HepG2 (cell line): Measurements from ENCODE around the gene ZNRF3. TPM values are rescaled to one million over a fixed set of nuclear protein-coding genes. Genes with fewer than 3 reads are reported as not detected.

Experiments
- CCAR2 ChIP-seq: fragments of 200-400 bp; formaldehyde crosslinking; optimal IDR thresholded peaks from 2 replicates; pipeline ENCODE3; 2018; ENCODE audit warnings: low read depth, mild to moderate bottlenecking, low read length, moderate library complexity
- CHD2 ChIP-seq: IDR thresholded peaks from 2 replicates; pipeline ENCODE4 v1.6.1; 2011; ENCODE audit warnings: low read depth, low read length, improper control_type of control experiment
- ESRRA ChIP-seq: sonication (generic); formaldehyde crosslinking; IDR thresholded peaks from 2 replicates; pipeline ENCODE4 v1.5.1; 2020; ENCODE audit warnings: mild to moderate bottlenecking, low read depth, missing genetic modification reagents
- SCMH1 ChIP-seq: sonication (generic); formaldehyde crosslinking; IDR thresholded peaks from 2 replicates; pipeline ENCODE4 v1.9.0; 2021; ENCODE audit warnings: missing genetic modification reagents, mild to moderate bottlenecking, borderline replicate concordance
- SYNCRIP ChIP-seq: fragments of 200-400 bp; formaldehyde crosslinking; IDR thresholded peaks from 2 replicates; pipeline ENCODE4 v1.6.1; 2018; ENCODE audit warnings: mild to moderate bottlenecking, low read depth, low read length; ENCODE audit not compliant: insufficient read depth
- TCF7 ChIP-seq: sonication (generic); IDR thresholded peaks from 2 replicates; pipeline ENCODE4 v1.6.1; 2016; ENCODE audit warnings: antibody characterized with exemption, low read depth
- THAP7 ChIP-seq: sonication (generic); formaldehyde crosslinking; IDR thresholded peaks from 2 replicates; pipeline ENCODE4 v1.8.1; 2023; ENCODE audit warnings: mild to moderate bottlenecking, missing genetic modification reagents
- ZNF232 ChIP-seq: sonication (generic); formaldehyde crosslinking; IDR thresholded peaks from 2 replicates; pipeline ENCODE4 v1.4.0; 2020; ENCODE audit warnings: missing genetic modification reagents, borderline replicate concordance
- ZNF501 ChIP-seq: sonication (generic); formaldehyde crosslinking; IDR thresholded peaks from 2 replicates; pipeline ENCODE4 v1.5.1; 2020; ENCODE audit warnings: mild to moderate bottlenecking, moderate library complexity, missing genetic modification reagents
- ZNF678 ChIP-seq: sonication (generic); formaldehyde crosslinking; IDR thresholded peaks from 2 replicates; pipeline ENCODE4 v1.4.0; 2020; ENCODE audit warnings: mild to moderate bottlenecking, missing genetic modification reagents
- ZNF784 ChIP-seq: sonication (generic); formaldehyde crosslinking; IDR thresholded peaks from 2 replicates; pipeline ENCODE4 v1.5.1; 2020; ENCODE audit warnings: missing genetic modification reagents, mild to moderate bottlenecking, borderline replicate concordance
- polyA plus RNA-seq, 8 experiments: library from polyadenylated mRNA; depleted of rRNA in 3 of 8; stranded (reverse) in 7 of 8; unstranded in 1 of 8; fragments of >200 nt; fragmentation: Illumina TruSeq in 4 of 8; extraction: Trizol in 4 of 8; gene quantifications; 2 replicates each; pipeline versions ENCODE4 v1.2.1 to v1.2.3, GENCODE V29; 2011 to 2016; ENCODE audit warnings: low read depth in 4 of 8, missing spikeins in 1 of 8, mixed read lengths in 1 of 8; ENCODE audit not compliant: insufficient read depth in 1 of 8
- total RNA-seq, 5 experiments: library from RNA; depleted of rRNA; stranded (reverse); fragments of >200 nt; fragmentation: Illumina TruSeq; extraction: Trizol; gene quantifications; 2 replicates each; pipeline ENCODE4 v1.2.3, GENCODE V29; 2016; ENCODE audit warnings: low read depth in 1 of 5
- TF ChIP-seq, protein P1 (sequence below): sonication (generic); formaldehyde crosslinking; IDR thresholded peaks from 2 replicates; pipeline ENCODE4 v1.4.0; 2020; ENCODE audit warnings: missing genetic modification reagents, borderline replicate concordance
- TF ChIP-seq, protein P2 (sequence below): sonication (generic); formaldehyde crosslinking; IDR thresholded peaks from 2 replicates; pipeline ENCODE4 v1.5.1; 2020; ENCODE audit warnings: mild to moderate bottlenecking, missing genetic modification reagents
- TF ChIP-seq, protein P3 (sequence below): sonication (generic); formaldehyde crosslinking; IDR thresholded peaks from 2 replicates; pipeline ENCODE4 v1.4.0; 2020; ENCODE audit warnings: missing genetic modification reagents
- TF ChIP-seq, protein P4 (sequence below): sonication (generic); formaldehyde crosslinking; IDR thresholded peaks from 2 replicates; pipeline ENCODE4 v1.5.0; 2020; ENCODE audit warnings: mild to moderate bottlenecking, missing genetic modification reagents, borderline replicate concordance

The ZNRF3 gene
- total and polyA plus RNA-seq, 2 of the 13 experiments (the other 11 are each of a cell fraction or from before 2014, with no cell fraction given), result 20.3 to 36.7 TPM

DNA sequence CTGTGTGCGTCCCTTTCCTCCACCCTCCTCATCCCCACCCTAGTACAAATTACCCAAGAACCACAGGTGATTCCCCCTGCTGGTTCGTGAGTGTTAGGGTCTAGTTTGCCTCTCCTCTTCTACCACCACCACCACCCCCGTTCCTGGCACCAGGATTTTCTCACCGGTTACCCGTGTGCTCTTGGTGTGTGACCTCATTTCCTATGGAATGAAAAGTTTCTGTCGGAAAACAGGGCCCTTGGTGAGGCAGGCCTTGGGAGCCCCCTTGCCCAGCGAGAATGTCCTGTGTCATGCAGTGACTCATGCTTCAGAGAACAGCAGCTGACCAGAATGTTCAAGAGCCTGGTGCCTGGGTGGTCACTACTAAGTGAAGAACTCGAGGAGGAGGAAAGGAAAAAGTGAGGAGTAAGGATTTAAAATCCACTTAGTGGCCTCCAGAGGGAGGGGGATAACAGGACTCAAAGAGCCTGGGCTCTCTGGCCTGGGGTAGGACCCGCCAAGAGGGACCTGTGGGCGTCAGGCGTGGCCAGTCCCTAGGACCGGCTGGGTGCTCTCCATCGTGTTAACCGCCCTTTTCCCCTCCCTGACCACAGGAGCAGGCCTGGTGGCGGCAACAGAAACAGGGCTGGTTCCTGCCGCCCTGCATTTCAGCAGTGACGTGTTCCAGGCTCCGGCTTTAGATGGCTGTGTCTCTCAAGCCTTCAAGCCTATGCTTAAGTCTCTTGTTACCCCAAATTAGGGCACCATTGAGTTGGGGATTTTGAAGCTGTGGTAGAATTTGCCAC lies 148.0 kb downstream of the ZNRF3 start (continued):
- TF ChIP-seq CCAR2 (no peak), CHD2 (no peak), ZNF501 (CRISPR knock-in tag) (no peak), ESRRA (CRISPR knock-in tag) (no peak; the same call in 1 of the 2 replicates), SYNCRIP (no peak), SCMH1 (CRISPR knock-in tag) (no peak), ZNF232 (CRISPR knock-in tag) (no peak), ZNF678 (CRISPR knock-in tag) (0 out of 2 replicates have a peak, but pooled peaks have one; percentile 60), ZNF784 (no peak), TCF7 (peak; percentile 68), THAP7 (no peak)
- TF ChIP-seq, protein P1, sequence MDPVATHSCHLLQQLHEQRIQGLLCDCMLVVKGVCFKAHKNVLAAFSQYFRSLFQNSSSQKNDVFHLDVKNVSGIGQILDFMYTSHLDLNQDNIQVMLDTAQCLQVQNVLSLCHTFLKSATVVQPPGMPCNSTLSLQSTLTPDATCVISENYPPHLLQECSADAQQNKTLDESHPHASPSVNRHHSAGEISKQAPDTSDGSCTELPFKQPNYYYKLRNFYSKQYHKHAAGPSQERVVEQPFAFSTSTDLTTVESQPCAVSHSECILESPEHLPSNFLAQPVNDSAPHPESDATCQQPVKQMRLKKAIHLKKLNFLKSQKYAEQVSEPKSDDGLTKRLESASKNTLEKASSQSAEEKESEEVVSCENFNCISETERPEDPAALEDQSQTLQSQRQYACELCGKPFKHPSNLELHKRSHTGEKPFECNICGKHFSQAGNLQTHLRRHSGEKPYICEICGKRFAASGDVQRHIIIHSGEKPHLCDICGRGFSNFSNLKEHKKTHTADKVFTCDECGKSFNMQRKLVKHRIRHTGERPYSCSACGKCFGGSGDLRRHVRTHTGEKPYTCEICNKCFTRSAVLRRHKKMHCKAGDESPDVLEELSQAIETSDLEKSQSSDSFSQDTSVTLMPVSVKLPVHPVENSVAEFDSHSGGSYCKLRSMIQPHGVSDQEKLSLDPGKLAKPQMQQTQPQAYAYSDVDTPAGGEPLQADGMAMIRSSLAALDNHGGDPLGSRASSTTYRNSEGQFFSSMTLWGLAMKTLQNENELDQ (CRISPR knock-in tag), result no peak
- TF ChIP-seq, protein P2, sequence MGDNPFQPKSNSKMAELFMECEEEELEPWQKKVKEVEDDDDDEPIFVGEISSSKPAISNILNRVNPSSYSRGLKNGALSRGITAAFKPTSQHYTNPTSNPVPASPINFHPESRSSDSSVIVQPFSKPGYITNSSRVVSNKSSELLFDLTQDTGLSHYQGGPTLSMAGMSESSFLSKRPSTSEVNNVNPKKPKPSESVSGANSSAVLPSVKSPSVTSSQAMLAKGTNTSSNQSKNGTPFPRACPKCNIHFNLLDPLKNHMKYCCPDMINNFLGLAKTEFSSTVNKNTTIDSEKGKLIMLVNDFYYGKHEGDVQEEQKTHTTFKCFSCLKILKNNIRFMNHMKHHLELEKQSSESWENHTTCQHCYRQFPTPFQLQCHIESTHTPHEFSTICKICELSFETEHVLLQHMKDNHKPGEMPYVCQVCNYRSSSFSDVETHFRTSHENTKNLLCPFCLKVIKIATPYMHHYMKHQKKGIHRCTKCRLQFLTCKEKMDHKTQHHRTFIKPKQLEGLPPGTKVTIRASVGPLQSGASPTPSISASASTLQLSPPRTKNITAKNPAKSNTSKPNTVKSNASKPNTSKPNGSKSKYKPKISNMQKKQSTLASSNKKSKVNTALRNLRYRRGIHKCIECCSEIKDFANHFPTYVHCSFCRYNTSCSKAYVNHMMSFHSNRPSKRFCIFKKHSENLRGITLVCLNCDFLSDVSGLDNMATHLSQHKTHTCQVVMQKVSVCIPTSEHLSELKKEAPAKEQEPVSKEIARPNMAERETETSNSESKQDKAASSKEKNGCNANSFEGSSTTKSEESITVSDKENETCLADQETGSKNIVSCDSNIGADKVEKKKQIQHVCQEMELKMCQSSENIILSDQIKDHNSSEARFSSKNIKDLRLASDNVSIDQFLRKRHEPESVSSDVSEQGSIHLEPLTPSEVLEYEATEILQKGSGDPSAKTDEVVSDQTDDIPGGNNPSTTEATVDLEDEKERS (CRISPR knock-in tag), result no peak
- TF ChIP-seq, protein P3, sequence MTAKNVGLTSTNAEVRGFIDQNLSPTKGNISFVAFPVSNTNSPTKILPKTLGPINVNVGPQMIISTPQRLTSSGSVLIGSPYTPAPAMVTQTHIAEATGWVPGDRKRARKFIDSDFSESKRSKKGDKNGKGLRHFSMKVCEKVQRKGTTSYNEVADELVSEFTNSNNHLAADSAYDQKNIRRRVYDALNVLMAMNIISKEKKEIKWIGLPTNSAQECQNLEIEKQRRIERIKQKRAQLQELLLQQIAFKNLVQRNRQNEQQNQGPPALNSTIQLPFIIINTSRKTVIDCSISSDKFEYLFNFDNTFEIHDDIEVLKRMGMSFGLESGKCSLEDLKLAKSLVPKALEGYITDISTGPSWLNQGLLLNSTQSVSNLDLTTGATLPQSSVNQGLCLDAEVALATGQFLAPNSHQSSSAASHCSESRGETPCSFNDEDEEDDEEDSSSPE, result no peak
- TF ChIP-seq, protein P4, sequence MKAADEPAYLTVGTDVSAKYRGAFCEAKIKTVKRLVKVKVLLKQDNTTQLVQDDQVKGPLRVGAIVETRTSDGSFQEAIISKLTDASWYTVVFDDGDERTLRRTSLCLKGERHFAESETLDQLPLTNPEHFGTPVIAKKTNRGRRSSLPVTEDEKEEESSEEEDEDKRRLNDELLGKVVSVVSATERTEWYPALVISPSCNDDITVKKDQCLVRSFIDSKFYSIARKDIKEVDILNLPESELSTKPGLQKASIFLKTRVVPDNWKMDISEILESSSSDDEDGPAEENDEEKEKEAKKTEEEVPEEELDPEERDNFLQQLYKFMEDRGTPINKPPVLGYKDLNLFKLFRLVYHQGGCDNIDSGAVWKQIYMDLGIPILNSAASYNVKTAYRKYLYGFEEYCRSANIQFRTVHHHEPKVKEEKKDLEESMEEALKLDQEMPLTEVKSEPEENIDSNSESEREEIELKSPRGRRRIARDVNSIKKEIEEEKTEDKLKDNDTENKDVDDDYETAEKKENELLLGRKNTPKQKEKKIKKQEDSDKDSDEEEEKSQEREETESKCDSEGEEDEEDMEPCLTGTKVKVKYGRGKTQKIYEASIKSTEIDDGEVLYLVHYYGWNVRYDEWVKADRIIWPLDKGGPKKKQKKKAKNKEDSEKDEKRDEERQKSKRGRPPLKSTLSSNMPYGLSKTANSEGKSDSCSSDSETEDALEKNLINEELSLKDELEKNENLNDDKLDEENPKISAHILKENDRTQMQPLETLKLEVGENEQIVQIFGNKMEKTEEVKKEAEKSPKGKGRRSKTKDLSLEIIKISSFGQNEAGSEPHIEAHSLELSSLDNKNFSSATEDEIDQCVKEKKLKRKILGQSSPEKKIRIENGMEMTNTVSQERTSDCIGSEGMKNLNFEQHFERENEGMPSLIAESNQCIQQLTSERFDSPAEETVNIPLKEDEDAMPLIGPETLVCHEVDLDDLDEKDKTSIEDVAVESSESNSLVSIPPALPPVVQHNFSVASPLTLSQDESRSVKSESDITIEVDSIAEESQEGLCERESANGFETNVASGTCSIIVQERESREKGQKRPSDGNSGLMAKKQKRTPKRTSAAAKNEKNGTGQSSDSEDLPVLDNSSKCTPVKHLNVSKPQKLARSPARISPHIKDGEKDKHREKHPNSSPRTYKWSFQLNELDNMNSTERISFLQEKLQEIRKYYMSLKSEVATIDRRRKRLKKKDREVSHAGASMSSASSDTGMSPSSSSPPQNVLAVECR (CRISPR knock-in tag), result no peak
